Stimulated activated naive CD8-positive, alpha-beta T cell treated with anti-CD3 and anti-CD28 coated beads, Interleukin-15, amount 100 ng/mL, for 72 hours (primary cell): ENCODE measurements around the gene ARX.

ENCODE experiments used
- ATAC-seq: fragments of 150-1000 bp; cut with Tn5 transposase; 2 replicates; pipeline ENCODE4 v1.10.0; 2021; ENCODE audit warnings: mild to moderate bottlenecking, moderate library complexity
- DNase-seq, 2 donors: peaks; one replicate each; pipeline ENCODE4 v3.0.0; 2021 to 2022
- H3K27ac Mint-ChIP-seq, 2 donors: one replicate each; pipeline ENCODE4 v1.8.0; 2022; ENCODE audit warnings: mild to moderate bottlenecking in 2 of 2, mixed read lengths in 2 of 2, moderate library complexity in 2 of 2
- H3K27me3 Mint-ChIP-seq: one replicate; pipeline ENCODE4 v1.8.0; 2022; ENCODE audit warnings: mixed read lengths
- H3K4me1 Mint-ChIP-seq: one replicate; pipeline ENCODE4 v1.8.0; 2022; ENCODE audit warnings: mild to moderate bottlenecking, mixed read lengths
- H3K4me3 Mint-ChIP-seq, 2 donors: one replicate each; pipeline ENCODE4 v1.8.0; 2022; ENCODE audit warnings: mild to moderate bottlenecking in 2 of 2, mixed read lengths in 2 of 2, moderate library complexity in 1 of 2
- H3K9me3 Mint-ChIP-seq, 2 donors: one replicate each; pipeline ENCODE4 v1.8.0; 2022; ENCODE audit warnings: mixed read lengths in 2 of 2

ARX gene

GRCh38 chrX:24988314-24988713, 27.5 kb downstream of the ARX start:
- H3K27me3 Mint-ChIP-seq = no peaks in the 10 kb centered on the region
- DNase-seq = no peak
- H3K4me3 Mint-ChIP-seq = no peak overlapping the region
- no peak overlapping the region for H3K27ac Mint-ChIP-seq
- ATAC-seq = no peak
- H3K9me3 Mint-ChIP-seq = no peaks in the 10 kb centered on the region
- no peaks in the 10 kb centered on the region for H3K4me1 Mint-ChIP-seq

- H3K4me3 Mint-ChIP-seq = no peak overlapping the region
- ATAC-seq = no peak
- no peak overlapping the region for H3K27ac Mint-ChIP-seq
Observed at GRCh38 chrX:24987731-24988130, 28.0 kb downstream of the ARX start.

GRCh38 chrX:24985120-24985519, 30.6 kb downstream of the ARX start:
- Mint-ChIP-seq H3K27me3 (no peaks in the 10 kb centered on the region), H3K27ac (no peak overlapping the region), H3K9me3 (no peaks in the 10 kb centered on the region), H3K4me3 (no peak overlapping the region), H3K4me1 (no peaks in the 10 kb centered on the region)
- DNase-seq (no peak), ATAC-seq (no peak)

More at GRCh38 chrX:24987731-24988130, 28.0 kb downstream of the ARX start:
- H3K9me3 Mint-ChIP-seq = no peaks in the 10 kb centered on the region
- no peaks in the 10 kb centered on the region for H3K4me1 Mint-ChIP-seq
- DNase-seq = no peak
- no peaks in the 10 kb centered on the region for H3K27me3 Mint-ChIP-seq

GRCh38 chrX:24983931-24984330, 31.8 kb downstream of the ARX start:
- H3K4me1 Mint-ChIP-seq = no peaks in the 10 kb centered on the region
- H3K27ac Mint-ChIP-seq = no peak overlapping the region
- H3K4me3 Mint-ChIP-seq = no peak overlapping the region
- no peak for ATAC-seq
- H3K27me3 Mint-ChIP-seq = no peaks in the 10 kb centered on the region
- DNase-seq = no peak
- no peaks in the 10 kb centered on the region for H3K9me3 Mint-ChIP-seq

GRCh38 chrX:24982306-24982965, 33.3 kb downstream of the ARX start:
- Mint-ChIP-seq H3K4me3 (no peak overlapping the region), H3K27me3 (no peaks in the 10 kb centered on the region), H3K27ac (no peak overlapping the region), H3K9me3 (no peaks in the 10 kb centered on the region), H3K4me1 (no peaks in the 10 kb centered on the region)
- ATAC-seq (no peak), DNase-seq (no peak)

GRCh38 chrX:24981030-24981429, 34.7 kb downstream of the ARX start:
- no peaks in the 10 kb centered on the region for H3K4me1 Mint-ChIP-seq
- H3K27ac Mint-ChIP-seq = no peak overlapping the region
- H3K27me3 Mint-ChIP-seq = no peaks in the 10 kb centered on the region
- ATAC-seq = no peak
- no peak for DNase-seq
- no peaks in the 10 kb centered on the region for H3K9me3 Mint-ChIP-seq
- no peak overlapping the region for H3K4me3 Mint-ChIP-seq

- Mint-ChIP-seq H3K4me1 (no peaks in the 10 kb centered on the region), H3K27ac (no peak overlapping the region), H3K9me3 (no peaks in the 10 kb centered on the region), H3K27me3 (no peaks in the 10 kb centered on the region), H3K4me3 (no peak overlapping the region)
- DNase-seq (no peak), ATAC-seq (no peak)
Observed at GRCh38 chrX:24979081-24979480, 36.7 kb downstream of the ARX start.

- H3K27me3 Mint-ChIP-seq = no peaks in the 10 kb centered on the region
- H3K4me1 Mint-ChIP-seq = no peaks in the 10 kb centered on the region
- H3K27ac Mint-ChIP-seq = no peak overlapping the region
- no peak for ATAC-seq
- no peak for DNase-seq
- H3K4me3 Mint-ChIP-seq = no peak overlapping the region
- no peaks in the 10 kb centered on the region for H3K9me3 Mint-ChIP-seq
Observed at GRCh38 chrX:24969812-24970211, 46.0 kb downstream of the ARX start.

- DNase-seq (no peak), ATAC-seq (no peak)
- no peaks in the 10 kb centered on the region for H3K9me3 Mint-ChIP-seq
- H3K27me3 Mint-ChIP-seq = no peaks in the 10 kb centered on the region
- no peak overlapping the region for H3K4me3 Mint-ChIP-seq
- no peaks in the 10 kb centered on the region for H3K4me1 Mint-ChIP-seq
- no peak overlapping the region for H3K27ac Mint-ChIP-seq
Observed at GRCh38 chrX:24965372-24965771, 50.4 kb downstream of the ARX start.

- Mint-ChIP-seq H3K4me1 (no peaks in the 10 kb centered on the region), H3K9me3 (no peaks in the 10 kb centered on the region), H3K27ac (no peak overlapping the region), H3K4me3 (no peak overlapping the region), H3K27me3 (no peaks in the 10 kb centered on the region)
- no peak for DNase-seq
- ATAC-seq = no peak
Observed at GRCh38 chrX:24963823-24964222, 51.9 kb downstream of the ARX start.

- Mint-ChIP-seq H3K4me3 (no peak overlapping the region), H3K9me3 (no peaks in the 10 kb centered on the region), H3K27ac (no peak overlapping the region), H3K27me3 (no peaks in the 10 kb centered on the region), H3K4me1 (no peaks in the 10 kb centered on the region)
- no peak for ATAC-seq
- DNase-seq = no peak
Observed at GRCh38 chrX:24961809-24962208, 54.0 kb downstream of the ARX start.

- no peak for DNase-seq
- Mint-ChIP-seq H3K27ac (peak overlapping the region in 1 of 2 donors; percentile 27), H3K4me3 (no peak overlapping the region), H3K27me3 (no peaks in the 10 kb centered on the region), H3K9me3 (no peaks in the 10 kb centered on the region), H3K4me1 (no peaks in the 10 kb centered on the region)
- ATAC-seq = no peak
Observed at GRCh38 chrX:24956828-24957227, 58.9 kb downstream of the ARX start.

GRCh38 chrX:24955372-24955930, 60.3 kb downstream of the ARX start:
- ATAC-seq = no peak

GRCh38 chrX:24954732-24955131, 61.0 kb downstream of the ARX start:
- Mint-ChIP-seq H3K4me3 (no peak overlapping the region), H3K27ac (no peak overlapping the region), H3K4me1 (no peaks in the 10 kb centered on the region), H3K9me3 (no peaks in the 10 kb centered on the region), H3K27me3 (no peaks in the 10 kb centered on the region)
- DNase-seq (no peak), ATAC-seq (no peak)

More at GRCh38 chrX:24955372-24955930, 60.3 kb downstream of the ARX start:
- Mint-ChIP-seq H3K4me3 (no peak overlapping the region), H3K27me3 (no peaks in the 10 kb centered on the region), H3K9me3 (no peaks in the 10 kb centered on the region), H3K27ac (no peak overlapping the region), H3K4me1 (no peaks in the 10 kb centered on the region)
- DNase-seq = no peak
